Measurements from ENCODE around the gene RAB39B.

Gene RAB39B

GRCh38 chrX:155215443-155216178, 48.7 kb downstream of the RAB39B start:
- no peak for DNase-seq (ENCODE audit: low read depth in 2 of 2)

- no peak for DNase-seq (ENCODE audit: low read depth in 2 of 2)
Observed at GRCh38 chrX:155213731-155214130, 50.6 kb downstream of the RAB39B start.

GRCh38 chrX:155211208-155211607, 53.1 kb downstream of the RAB39B start:
- DNase-seq (ENCODE audit: low read depth in 2 of 2) = no peak

Measured in stimulated activated CD8-positive, alpha-beta memory T cell treated with anti-CD3 and anti-CD28 coated beads, Interleukin-2, amount 100 ng/mL, for 48 hours (primary cell).